H1 (cell line): Measurements from ENCODE around the gene TRDN. TPM values are rescaled to one million over a fixed set of nuclear protein-coding genes. Genes with fewer than 3 reads are reported as not detected.

ENCODE experiments used
- CTCF ChIA-PET: fragments of 300-600 bp; sonication (Branson Sonifier 250); formaldehyde crosslinking; loops from one replicate; lab custom pipeline; 2021; ENCODE audit not compliant: partially characterized antibody; lab: Charles Lee
- POLR2A ChIA-PET: fragments of 300-600 bp; sonication (Branson Sonifier 250); formaldehyde crosslinking; loops from one replicate; lab custom pipeline; 2021; ENCODE audit warnings: inconsistent platforms; ENCODE audit not compliant: partially characterized antibody; lab: Charles Lee
- DNase-seq, 2 experiments: peaks; one replicate each; pipeline versions ENCODE4 v3.0.0 to v3.0.0-alpha.2; 2010 to 2022; ENCODE audit warnings: low spot score in 2 of 2, low read depth in 1 of 2, mixed read lengths in 1 of 2
- FAIRE-seq: peaks from 2 replicates; lab custom pipeline; 2011; peaks lifted over from hg19 to GRCh38; lab: Jason Lieb, UNC
- H2AFZ ChIP-seq: 2 replicates; pipeline ENCODE4 v1.8.1; 2012; ENCODE audit warnings: low read length, inconsistent platforms
- H2AK5ac ChIP-seq: 2 replicates; pipeline ENCODE4 v1.6.1; 2013; ENCODE audit warnings: low read depth, low read length
- H2BK120ac ChIP-seq: replicated peaks from 2 replicates; pipeline ENCODE3; 2013; ENCODE audit warnings: low read depth, low read length, inconsistent platforms
- H2BK12ac ChIP-seq: 2 replicates; pipeline ENCODE4 v1.6.1; 2013; ENCODE audit warnings: low read depth, low read length
- H2BK15ac ChIP-seq: 2 replicates; pipeline ENCODE4 v1.6.1; 2013; ENCODE audit warnings: low read length
- H2BK20ac ChIP-seq: 2 replicates; pipeline ENCODE4 v1.6.1; 2013; ENCODE audit warnings: low read length
- H2BK5ac ChIP-seq: 2 replicates; pipeline ENCODE4 v1.6.1; 2013; ENCODE audit warnings: low read depth, low read length
- H3K14ac ChIP-seq: 2 replicates; pipeline ENCODE4 v1.6.1; 2013; ENCODE audit warnings: inconsistent platforms; ENCODE audit not compliant: insufficient read length
- H3K18ac ChIP-seq: 2 replicates; pipeline ENCODE4 v1.6.1; 2013; ENCODE audit warnings: low read length; ENCODE audit errors: extremely low read depth
- H3K23ac ChIP-seq: 2 replicates; pipeline ENCODE4 v1.6.1; 2013; ENCODE audit warnings: inconsistent platforms; ENCODE audit not compliant: insufficient read length
- H3K23me2 ChIP-seq: 2 replicates; pipeline ENCODE4 v1.6.1; 2013; ENCODE audit warnings: low read depth, low read length
- H3K27ac ChIP-seq: 2 replicates; pipeline ENCODE4 v1.6.1; 2011; ENCODE audit warnings: low read depth, low read length, inconsistent platforms
- H3K27me3 ChIP-seq, 4 experiments: replicated peaks in 1 of 4; 1 replicate in 1 of 4; 2 replicates in 3 of 4; pipeline versions ENCODE4 v1.6.1 to v1.8.1; 2011 to 2013; ENCODE audit warnings: low read length in 3 of 4, mild to moderate bottlenecking in 3 of 4, inconsistent platforms in 2 of 4, mixed read lengths in 2 of 4, moderate library complexity in 1 of 4; ENCODE audit not compliant: control insufficient read depth in 3 of 4, insufficient read depth in 3 of 4; ENCODE audit errors: extremely low read depth in 1 of 4
- H3K36me3 ChIP-seq, 4 experiments: 2 replicates each; pipeline versions ENCODE4 v1.6.1 to v1.8.1; 2011 to 2013; ENCODE audit warnings: mild to moderate bottlenecking in 4 of 4, low read length in 3 of 4, moderate library complexity in 2 of 4, control low read depth in 1 of 4, inconsistent platforms in 1 of 4; ENCODE audit not compliant: insufficient read depth in 4 of 4, control insufficient read depth in 2 of 4
- H3K4ac ChIP-seq: replicated peaks from 2 replicates; pipeline ENCODE3; 2013; ENCODE audit warnings: low read length, low read depth, mixed read lengths, inconsistent platforms; ENCODE audit not compliant: insufficient read length
- H3K4me1 ChIP-seq, 4 experiments: replicated peaks in 1 of 4; 1 replicate in 1 of 4; 2 replicates in 3 of 4; pipeline versions ENCODE4 v1.6.1 to v1.8.1; 2011 to 2013; ENCODE audit warnings: low read length in 3 of 4, inconsistent platforms in 2 of 4, mixed read lengths in 1 of 4; ENCODE audit not compliant: insufficient read depth in 4 of 4, control insufficient read depth in 3 of 4
- H3K4me2 ChIP-seq, 2 experiments: 2 replicates each; pipeline versions ENCODE4 v1.6.1 to v1.8.1; 2011 to 2013; ENCODE audit warnings: low read depth in 2 of 2, low read length in 2 of 2, control low read depth in 1 of 2, inconsistent platforms in 1 of 2, mild to moderate bottlenecking in 1 of 2; ENCODE audit not compliant: insufficient read depth in 1 of 2
- H3K4me3 ChIP-seq, 4 experiments: fragments of 200-600, 300-600 bp in 1 of 4; sonication (generic), shearing (Covaris generic), sonication (Bioruptor Twin) in 1 of 4; 2 replicates each; pipeline versions ENCODE4 v1.5.1 to v1.8.1; 2011 to 2016; ENCODE audit warnings: low read length in 4 of 4, low read depth in 3 of 4, control low read depth in 2 of 4, inconsistent platforms in 2 of 4, mild to moderate bottlenecking in 2 of 4, mixed read lengths in 1 of 4, moderate library complexity in 1 of 4; ENCODE audit not compliant: insufficient read depth in 2 of 4; ENCODE audit errors: extremely low read depth in 1 of 4
- H3K56ac ChIP-seq: replicated peaks from 2 replicates; pipeline ENCODE3; 2013; ENCODE audit warnings: low read depth, mild to moderate bottlenecking, mixed read lengths, low read length, inconsistent platforms; ENCODE audit not compliant: insufficient read length
- H3K79me1 ChIP-seq: 2 replicates; pipeline ENCODE4 v1.6.1; 2013; ENCODE audit warnings: low read depth, low read length, control low read depth
- H3K79me2 ChIP-seq, 2 experiments: 2 replicates each; pipeline versions ENCODE4 v1.6.1 to v1.8.1; 2012 to 2013; ENCODE audit warnings: low read length in 2 of 2, mild to moderate bottlenecking in 2 of 2, inconsistent platforms in 1 of 2; ENCODE audit not compliant: insufficient read depth in 2 of 2, control insufficient read depth in 1 of 2
- H3K9ac ChIP-seq, 4 experiments: replicated peaks in 1 of 4; 1 replicate in 1 of 4; 2 replicates in 3 of 4; pipeline versions ENCODE4 v1.6.1 to v1.8.1; 2011 to 2013; ENCODE audit warnings: low read depth in 3 of 4, low read length in 3 of 4, control low read depth in 2 of 4, mild to moderate bottlenecking in 2 of 4, moderate library complexity in 2 of 4, inconsistent platforms in 1 of 4; ENCODE audit errors: extremely low read depth in 1 of 4
- H3K9me3 ChIP-seq, 2 experiments: 2 replicates each; pipeline versions ENCODE4 v1.6.1 to v1.8.1; 2012 to 2013; ENCODE audit warnings: mild to moderate bottlenecking in 2 of 2, moderate library complexity in 2 of 2, control low read depth in 1 of 2, inconsistent platforms in 1 of 2, low read depth in 1 of 2, low read length in 1 of 2, mixed read lengths in 1 of 2; ENCODE audit not compliant: insufficient read depth in 2 of 2
- H4K20me1 ChIP-seq, 2 experiments: replicated peaks in 1 of 2; 2 replicates each; pipeline versions ENCODE3 to v1.8.1; 2011 to 2013; ENCODE audit warnings: inconsistent platforms in 2 of 2, low read length in 2 of 2, mild to moderate bottlenecking in 1 of 2; ENCODE audit not compliant: insufficient read depth in 2 of 2, control insufficient read depth in 1 of 2
- H4K5ac ChIP-seq: 2 replicates; pipeline ENCODE4 v1.6.1; 2013; ENCODE audit warnings: low read length, low read depth, mixed read lengths, inconsistent platforms; ENCODE audit not compliant: insufficient read length
- H4K8ac ChIP-seq: 2 replicates; pipeline ENCODE4 v1.8.0; 2013; ENCODE audit warnings: mild to moderate bottlenecking, moderate library complexity, low read length, inconsistent platforms; ENCODE audit not compliant: insufficient read depth; ENCODE audit errors: extremely low read depth
- H4K91ac ChIP-seq: replicated peaks from 2 replicates; pipeline ENCODE3; 2013; ENCODE audit warnings: low read length, mixed read lengths, inconsistent platforms; ENCODE audit not compliant: insufficient read length
- BCL11A ChIP-seq, 2 experiments: IDR thresholded peaks; one replicate each; pipeline ENCODE4 v1.6.1; 2011; ENCODE audit warnings: low read depth in 2 of 2, low read length in 2 of 2, mild to moderate bottlenecking in 2 of 2
- BRCA1 ChIP-seq: IDR thresholded peaks from 2 replicates; pipeline ENCODE4 v1.6.1; 2012; ENCODE audit warnings: low read depth, low read length, improper control_type of control experiment
- CBX8 ChIP-seq: fragments of 300-800, 300-1000 bp; sonication (generic); IDR thresholded peaks from 2 replicates; pipeline ENCODE4 v1.7.1; 2016; ENCODE audit warnings: low read depth, low read length, borderline replicate concordance
- CEBPB ChIP-seq: IDR thresholded peaks from 2 replicates; pipeline ENCODE4 v1.6.1; 2012; ENCODE audit warnings: low read depth, low read length
- CHD2 ChIP-seq: IDR thresholded peaks from 2 replicates; pipeline ENCODE4 v1.6.1; 2012; ENCODE audit warnings: low read length, improper control_type of control experiment
- CREB1 ChIP-seq: IDR thresholded peaks from 2 replicates; pipeline ENCODE4 v1.6.1; 2012; ENCODE audit warnings: inconsistent platforms
- CTBP2 ChIP-seq: IDR thresholded peaks from 2 replicates; pipeline ENCODE4 v1.7.0; 2011; ENCODE audit warnings: borderline replicate concordance, mild to moderate bottlenecking, moderate library complexity, mixed read lengths, low read length; ENCODE audit not compliant: insufficient read depth, insufficient read length
- EZH2 ChIP-seq: fragments of 200-600 bp; sonication (generic); IDR thresholded peaks from 2 replicates; pipeline ENCODE4 v1.7.1; 2012; ENCODE audit warnings: low read depth, mild to moderate bottlenecking, moderate library complexity, low read length, inconsistent platforms; ENCODE audit not compliant: severe bottlenecking
- GTF2F1 ChIP-seq: IDR thresholded peaks from 2 replicates; pipeline ENCODE4 v1.6.1; 2012; ENCODE audit warnings: low read depth, low read length, improper control_type of control experiment, borderline replicate concordance
- RAD21 ChIP-seq, 2 experiments: IDR thresholded peaks in 1 of 2; conservative IDR thresholded peaks in 1 of 2; 2 replicates each; pipeline ENCODE4 v1.6.1; 2011; ENCODE audit warnings: low read depth in 2 of 2, low read length in 2 of 2, improper control_type of control experiment in 1 of 2, inconsistent platforms in 1 of 2, mild to moderate bottlenecking in 1 of 2, moderate library complexity in 1 of 2
- SIX5 ChIP-seq: IDR thresholded peaks from 2 replicates; pipeline ENCODE4 v1.6.1; 2011; ENCODE audit warnings: mild to moderate bottlenecking, low read depth, low read length
- SRF ChIP-seq: IDR thresholded peaks from 2 replicates; pipeline ENCODE4 v1.6.1; 2011; ENCODE audit warnings: mild to moderate bottlenecking, low read depth, low read length, moderate library complexity
- TAF1 ChIP-seq: IDR thresholded peaks from 2 replicates; pipeline ENCODE4 v1.6.1; 2011; ENCODE audit warnings: mild to moderate bottlenecking, low read depth, low read length
- TCF12 ChIP-seq: IDR thresholded peaks from 2 replicates; pipeline ENCODE4 v1.6.1; 2011; ENCODE audit warnings: low read depth, mild to moderate bottlenecking, low read length
- ZNF274 ChIP-seq: IDR thresholded peaks from 2 replicates; pipeline ENCODE4 v1.7.0; 2012; ENCODE audit warnings: low read length, borderline replicate concordance; ENCODE audit errors: extremely low read depth
- WGBS, 2 experiments: shearing (Covaris generic) in 1 of 2; methylation state at CpG; one replicate each; pipeline versions ENCODE4 v1.1.6 to v1.1.7; 2013 to 2015; ENCODE audit warnings: low lambda C conversion rate in 2 of 2, mixed read lengths in 2 of 2, inconsistent platforms in 1 of 2, low coverage in 1 of 2, missing lambda C conversion rate in 1 of 2; ENCODE audit not compliant: insufficient replicate concordance in 2 of 2, insufficient coverage in 1 of 2, insufficient read length in 1 of 2; ENCODE audit errors: extremely low coverage in 1 of 2, missing lambda C conversion rate in 1 of 2; 5-methylcytosine and 5-hydroxymethylcytosine counted together
- polyA plus RNA-seq, 7 experiments: library from polyadenylated mRNA; depleted of rRNA in 3 of 7; stranded (reverse) in 5 of 7; unstranded in 2 of 7; fragments of >200 nt in 5 of 7; fragments of 200-250 nt in 2 of 7; gene quantifications; 1 replicate in 5 of 7; 2 replicates in 1 of 7; 4 replicates in 1 of 7; pipeline versions ENCODE4 v1.2.1 to v1.2.3, GENCODE V29; 2011 to 2013; ENCODE audit warnings: missing spikeins in 2 of 7, mixed read lengths in 2 of 7
- total RNA-seq: library from RNA; stranded (reverse); fragmentation: NEBNext Ultra II Directional; extraction: Animal tissue kit (Norgen Biotek cat#: 25700); gene quantifications from 2 replicates; pipeline ENCODE4 v1.2.1, GENCODE V29; 2021

The TRDN gene
- total and polyA plus RNA-seq, 2 of the 8 experiments (the other 6 are each of a cell fraction or from before 2014, with no cell fraction given): 1.6 to 41.6 TPM

- no peak overlapping the region for H2BK12ac ChIP-seq
- no peaks in the 10 kb centered on the region for H3K36me3 ChIP-seq
- H2BK5ac ChIP-seq: no peak overlapping the region
- no peaks in the 10 kb centered on the region for H3K23me2 ChIP-seq
- DNase-seq (no peak), FAIRE-seq (no peak)
- H3K27ac ChIP-seq: no peak overlapping the region
- no peak overlapping the region for H3K23ac ChIP-seq
- no peaks in the 10 kb centered on the region for H3K4me1 ChIP-seq
- no peak overlapping the region for H3K4me3 ChIP-seq
- no peak overlapping the region for H4K5ac ChIP-seq
- no peak overlapping the region for H4K8ac ChIP-seq
- H4K20me1 ChIP-seq: no peaks in the 10 kb centered on the region
- ChIA-PET CTCF (no interaction called here), POLR2A (no interaction called here)
- no peaks in the 10 kb centered on the region for H3K9me3 ChIP-seq
- no peaks in the 10 kb centered on the region for H3K79me2 ChIP-seq
- no peaks in the 10 kb centered on the region for H3K79me1 ChIP-seq
- no peak overlapping the region for H3K4ac ChIP-seq
- H2AFZ ChIP-seq: no peak overlapping the region
- H3K56ac ChIP-seq: no peak overlapping the region
- H2AK5ac ChIP-seq: no peak overlapping the region
- no peak overlapping the region for H2BK20ac ChIP-seq
- no peak overlapping the region for H3K14ac ChIP-seq
- no peak overlapping the region for H3K9ac ChIP-seq
- 89% methylated on average over 2 of the region's 2 CpGs; no CpG with 5 or more reads in 1 of the 2 experiments for WGBS, 2 experiments
- H2BK120ac ChIP-seq: no peak overlapping the region
- H3K4me2 ChIP-seq: no peak overlapping the region
- H4K91ac ChIP-seq: no peak overlapping the region
- H3K18ac ChIP-seq: no peak overlapping the region
- H3K27me3 ChIP-seq: no peaks in the 10 kb centered on the region
- H2BK15ac ChIP-seq: no peak overlapping the region
- TF ChIP-seq BRCA1: no peak
- no peak for TF ChIP-seq ZNF274
- TF ChIP-seq BCL11A (IDR thresholded peaks at IDR 0.05; ENCODE audit: low read depth in 2 of 2, low read length in 2 of 2): no peak
- TF ChIP-seq TAF1: no peak
- no peak for TF ChIP-seq CEBPB
- no peak for TF ChIP-seq RAD21 (IDR thresholded peaks at IDR 0.05 in 1 of 2, conservative IDR thresholded peaks at IDR 0.05 in 1 of 2; ENCODE audit: low read depth in 2 of 2, low read length in 2 of 2)
- TF ChIP-seq CREB1: no peak
- no peak for TF ChIP-seq GTF2F1
- no peak for TF ChIP-seq EZH2
- TF ChIP-seq CBX8: no peak
- no peak for TF ChIP-seq CTBP2
- no peak for TF ChIP-seq TCF12
- no peak for TF ChIP-seq SRF
- no peak for TF ChIP-seq SIX5
- TF ChIP-seq CHD2: no peak
Observed at GRCh38 chr6:123169774-123170095, 467.0 kb downstream of the TRDN start.
